Right lobe of liver (tissue), 4 donors: ENCODE measurements around the gene DNAJC27.

Experiments used
- POLR2A ChIP-seq: fragments of 450-650 bp; IDR thresholded peaks from one replicate; pipeline ENCODE4 v1.6.1; 2017; ENCODE audit warnings: antibody characterized with exemption, mild to moderate bottlenecking
- TF ChIP-seq, protein P1 (sequence below), 4 donors: fragments of 200-600 bp in 3 of 4; fragments of 450-650 bp in 1 of 4; IDR thresholded peaks; one replicate each; pipeline versions ENCODE4 v1.5.1 to v1.8.0; 2016 to 2022; ENCODE audit warnings: antibody characterized with exemption in 4 of 4, mild to moderate bottlenecking in 2 of 4
- donor health status: DM: no; HTN: no; CAD: no.
- donor health status: DM: no; HTN: no; CAD: no.
- donor health status: DM: no; HTN: yes; CAD: no.

- TF ChIP-seq, protein P1, sequence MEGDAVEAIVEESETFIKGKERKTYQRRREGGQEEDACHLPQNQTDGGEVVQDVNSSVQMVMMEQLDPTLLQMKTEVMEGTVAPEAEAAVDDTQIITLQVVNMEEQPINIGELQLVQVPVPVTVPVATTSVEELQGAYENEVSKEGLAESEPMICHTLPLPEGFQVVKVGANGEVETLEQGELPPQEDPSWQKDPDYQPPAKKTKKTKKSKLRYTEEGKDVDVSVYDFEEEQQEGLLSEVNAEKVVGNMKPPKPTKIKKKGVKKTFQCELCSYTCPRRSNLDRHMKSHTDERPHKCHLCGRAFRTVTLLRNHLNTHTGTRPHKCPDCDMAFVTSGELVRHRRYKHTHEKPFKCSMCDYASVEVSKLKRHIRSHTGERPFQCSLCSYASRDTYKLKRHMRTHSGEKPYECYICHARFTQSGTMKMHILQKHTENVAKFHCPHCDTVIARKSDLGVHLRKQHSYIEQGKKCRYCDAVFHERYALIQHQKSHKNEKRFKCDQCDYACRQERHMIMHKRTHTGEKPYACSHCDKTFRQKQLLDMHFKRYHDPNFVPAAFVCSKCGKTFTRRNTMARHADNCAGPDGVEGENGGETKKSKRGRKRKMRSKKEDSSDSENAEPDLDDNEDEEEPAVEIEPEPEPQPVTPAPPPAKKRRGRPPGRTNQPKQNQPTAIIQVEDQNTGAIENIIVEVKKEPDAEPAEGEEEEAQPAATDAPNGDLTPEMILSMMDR (IDR thresholded peaks at IDR 0.05), result no peak
- TF ChIP-seq POLR2A, result no peak
These were observed 42.5 kb downstream of the DNAJC27 start for GRCh38 chr2:24929230-24929629.
